Measurements from ENCODE around the gene CYP2U1. TPM values are rescaled to one million over a fixed set of nuclear protein-coding genes. Genes with fewer than 3 reads are reported as not detected.
A peak's percentile ranks its signal among the peaks of the same experiment; 100 is the strongest.

The CYP2U1 gene
- 4.1 and 4.4 TPM in 2 replicates for total RNA-seq (2014; rRNA removed)
- Bru-seq, nascent RNA: percentile 43 among the genes with signal in this experiment
- BruChase-seq, experiment 1, labeled RNA remaining after a 6-hour chase: percentile 56 among the genes with signal in this experiment
- percentile 50 among the genes with signal in this experiment for BruChase-seq, experiment 2, labeled RNA remaining after a 2-hour chase
- long read RNA-seq, full-length matches to known transcripts: 24 of 34 reads
- long read RNA-seq, partial matches to known transcripts: 2 of 34 reads
- long read RNA-seq, other reads (novel, unspliced or antisense): 8 of 34 reads

DNA sequence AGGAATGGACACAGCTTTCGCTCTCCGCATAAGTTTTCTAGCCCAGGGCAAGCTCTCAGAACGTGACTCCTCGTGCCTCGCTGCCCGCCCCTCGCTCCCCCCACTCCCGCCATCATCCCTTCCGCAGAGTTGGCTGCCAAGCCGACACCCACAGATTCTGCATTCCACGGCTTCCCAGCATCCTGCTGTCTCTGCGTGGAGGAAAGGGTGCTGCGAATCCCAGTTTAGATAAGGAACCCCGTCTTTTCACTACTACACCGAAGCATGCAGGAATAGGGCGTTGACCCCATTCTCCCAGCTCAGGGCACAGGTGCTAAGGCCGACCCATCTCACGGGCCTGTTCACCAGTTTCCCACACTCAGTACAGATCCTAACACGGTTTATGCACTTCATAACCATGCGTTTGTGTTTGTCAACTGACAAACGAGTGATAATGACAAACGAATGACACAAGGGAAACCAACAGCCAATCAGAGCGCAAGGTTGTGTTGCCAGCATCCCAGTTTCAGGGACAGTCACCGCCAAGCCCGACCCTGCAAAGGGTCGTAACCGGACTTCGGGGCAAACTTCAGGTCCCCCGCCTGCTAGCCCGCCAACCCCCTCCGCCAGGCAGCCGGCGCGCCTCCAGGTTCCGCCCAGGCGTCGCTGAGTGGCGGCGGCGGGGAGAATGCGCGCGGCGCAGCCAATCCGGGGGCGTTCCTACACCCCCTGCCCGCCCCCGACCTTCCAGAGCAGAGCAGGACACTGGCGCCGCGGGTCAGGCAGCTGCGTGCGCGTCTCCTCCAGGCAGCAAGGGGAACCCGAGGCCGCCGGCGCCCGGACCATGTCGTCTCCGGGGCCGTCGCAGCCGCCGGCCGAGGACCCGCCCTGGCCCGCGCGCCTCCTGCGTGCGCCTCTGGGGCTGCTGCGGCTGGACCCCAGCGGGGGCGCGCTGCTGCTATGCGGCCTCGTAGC, at the start of gene CYP2U1:
TSS of gene CYP2U1 (plus strand) at position 729 of the 954 bp plus-strand sequence. CDS start at position 824, 95 bp downstream.
- Histone ChIP-seq H3K4me1 (ENCODE audit: insufficient read depth, low read length) (peaks cover 13% of the 10 kb centered on the region; the same call in 1 of the 2 replicates), H3K4me2 (ENCODE audit: low read length) (peak within 1 kb of the TSS; percentile 97), H4K20me1 (ENCODE audit: low read length) (no peaks in the 10 kb centered on the region), H3K9me2 (replicated peaks; ENCODE audit: low read length) (no peaks in the 10 kb centered on the region), H3F3A (ENCODE audit: low read length, unreplicated experiment) (no peaks in the 10 kb centered on the region), H2AFZ (ENCODE audit: low read length) (peak within 1 kb of the TSS; percentile 96), H3K4me3 (ENCODE audit: low read length) (peak within 1 kb of the TSS; percentile 67), H3K36me3 (ENCODE audit: low read depth, low read length) (no peaks in the 10 kb centered on the region), H3K79me2 (ENCODE audit: low read length) (0 out of 2 replicates have a peak, but pooled peaks cover 5% of the 10 kb centered on the region), H3K27ac (ENCODE audit: low read length) (no peak within 1 kb of the TSS), H3K9ac (ENCODE audit: low read length) (peak within 1 kb of the TSS; percentile 58), H3K27me3 (ENCODE audit: low read length) (no peaks in the 10 kb centered on the region), H3K9me3 (ENCODE audit: low read length) (no peaks in the 10 kb centered on the region)
- DNase-seq: peak; percentile 70
- peak; percentile 97 for ATAC-seq
- no TSS peak for BruUV-seq (replicated peaks)
- TF ChIP-seq, protein P1, sequence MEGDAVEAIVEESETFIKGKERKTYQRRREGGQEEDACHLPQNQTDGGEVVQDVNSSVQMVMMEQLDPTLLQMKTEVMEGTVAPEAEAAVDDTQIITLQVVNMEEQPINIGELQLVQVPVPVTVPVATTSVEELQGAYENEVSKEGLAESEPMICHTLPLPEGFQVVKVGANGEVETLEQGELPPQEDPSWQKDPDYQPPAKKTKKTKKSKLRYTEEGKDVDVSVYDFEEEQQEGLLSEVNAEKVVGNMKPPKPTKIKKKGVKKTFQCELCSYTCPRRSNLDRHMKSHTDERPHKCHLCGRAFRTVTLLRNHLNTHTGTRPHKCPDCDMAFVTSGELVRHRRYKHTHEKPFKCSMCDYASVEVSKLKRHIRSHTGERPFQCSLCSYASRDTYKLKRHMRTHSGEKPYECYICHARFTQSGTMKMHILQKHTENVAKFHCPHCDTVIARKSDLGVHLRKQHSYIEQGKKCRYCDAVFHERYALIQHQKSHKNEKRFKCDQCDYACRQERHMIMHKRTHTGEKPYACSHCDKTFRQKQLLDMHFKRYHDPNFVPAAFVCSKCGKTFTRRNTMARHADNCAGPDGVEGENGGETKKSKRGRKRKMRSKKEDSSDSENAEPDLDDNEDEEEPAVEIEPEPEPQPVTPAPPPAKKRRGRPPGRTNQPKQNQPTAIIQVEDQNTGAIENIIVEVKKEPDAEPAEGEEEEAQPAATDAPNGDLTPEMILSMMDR (conservative IDR thresholded peaks at IDR 0.05; ENCODE audit: low read depth, low read length): no peak
- TF ChIP-seq EZH2 (IDR thresholded peaks at IDR 0.05; ENCODE audit: low read length, unreplicated experiment) (no peak), EZH2phosphoT487 (IDR thresholded peaks at IDR 0.05; ENCODE audit: borderline replicate concordance, low read length) (no peak)
- ChIA-PET CTCF (no interaction called here), POLR2A (ENCODE audit: unreplicated experiment) (interaction anchor here (0.6 kb wide), 1 partner anchor 375 kb away, joined by 4 read pairs; no protein-coding TSS in a partner anchor)
- intact Hi-C loops (cut with micrococcal nuclease): loop anchor here (2.0 kb wide), 1 partner anchor 58 kb away; the partner anchor contains the start of gene HADH

DNA sequence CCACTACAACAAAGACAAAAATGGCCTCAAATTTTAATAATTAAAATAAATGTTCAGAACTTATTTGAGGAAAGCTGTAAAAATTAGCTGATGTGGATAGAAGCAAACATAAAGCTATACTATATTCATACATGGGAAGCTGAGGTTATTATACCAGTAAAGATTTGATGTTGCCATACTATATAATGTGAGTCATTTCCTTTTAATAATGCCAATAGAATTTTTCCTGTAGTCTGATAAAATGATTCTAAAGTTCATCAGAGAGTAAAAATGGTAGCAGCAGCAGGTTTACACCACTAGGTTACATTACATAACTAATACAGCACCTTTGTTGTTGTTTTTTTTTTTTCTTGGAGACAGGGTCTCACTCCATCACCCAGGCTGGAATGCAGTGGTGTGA, 45.5 kb upstream of the CYP2U1 start:
- intact Hi-C loops (cut with micrococcal nuclease): no loop called here
- CTCF ChIA-PET: interaction anchor here (0.6 kb wide), 1 partner anchor 11 kb away, joined by 3 read pairs; no protein-coding TSS in a partner anchor
- Histone ChIP-seq H3K9me2 (replicated peaks; ENCODE audit: low read length) (no peaks in the 10 kb centered on the region), H3K79me2 (ENCODE audit: low read length) (no peaks in the 10 kb centered on the region), H3K9ac (ENCODE audit: low read length) (no peak overlapping the region), H3K36me3 (ENCODE audit: low read depth, low read length) (peaks cover 15% of the 10 kb centered on the region; the same call in 1 of the 2 replicates), H3F3A (ENCODE audit: low read length, unreplicated experiment) (no peaks in the 10 kb centered on the region), H4K20me1 (ENCODE audit: low read length) (no peaks in the 10 kb centered on the region), H3K4me1 (ENCODE audit: insufficient read depth, low read length) (no peaks in the 10 kb centered on the region), H2AFZ (ENCODE audit: low read length) (no peak overlapping the region), H3K9me3 (ENCODE audit: low read length) (peaks cover 12% of the 10 kb centered on the region; the same call in 1 of the 2 replicates), H3K27me3 (ENCODE audit: low read length) (no peaks in the 10 kb centered on the region), H3K27ac (ENCODE audit: low read length) (no peak overlapping the region), H3K4me2 (ENCODE audit: low read length) (no peak overlapping the region), H3K4me3 (ENCODE audit: low read length) (no peak overlapping the region)
- BruUV-seq (replicated peaks): no TSS peak
- TF ChIP-seq, protein P1 (conservative IDR thresholded peaks at IDR 0.05; ENCODE audit: low read depth, low read length): no peak
- TF ChIP-seq EZH2phosphoT487 (IDR thresholded peaks at IDR 0.05; ENCODE audit: borderline replicate concordance, low read length) (no peak), EZH2 (IDR thresholded peaks at IDR 0.05; ENCODE audit: low read length, unreplicated experiment) (no peak)
- ATAC-seq: peak; percentile 46; the same call in 1 of the 2 replicates
- POLR2A ChIA-PET (ENCODE audit: unreplicated experiment): no interaction called here
- DNase-seq: peak; percentile 33
